Measurements from ENCODE around the gene HARS1.
"Not testable (repeated sequence)": the region's sequence is repeated elsewhere in the genome, so short reads cannot be mapped to it uniquely, and the experiment has no call there.

The HARS1 gene

DNA sequence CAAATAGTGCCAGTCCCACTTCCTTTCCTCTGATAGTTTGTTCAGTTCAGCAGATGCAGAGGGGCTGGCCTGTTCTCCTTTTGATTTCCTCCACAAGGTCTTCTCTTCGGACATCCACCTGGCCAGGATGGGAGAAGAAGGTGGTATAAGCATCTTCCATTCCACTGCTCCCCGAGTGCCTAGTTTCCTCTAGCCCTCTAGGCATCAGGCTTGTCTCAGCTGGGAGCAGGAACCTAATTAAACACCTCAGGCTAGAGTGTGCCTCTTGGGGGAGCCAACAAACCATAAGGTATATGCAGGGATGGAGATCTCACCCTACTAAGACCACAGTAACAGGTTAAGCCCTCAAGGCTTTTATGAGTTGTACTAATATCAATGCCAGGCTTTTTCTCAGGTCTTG is 17.0 kb downstream of the HARS1 start:
- no peak for DNase-seq

DNA sequence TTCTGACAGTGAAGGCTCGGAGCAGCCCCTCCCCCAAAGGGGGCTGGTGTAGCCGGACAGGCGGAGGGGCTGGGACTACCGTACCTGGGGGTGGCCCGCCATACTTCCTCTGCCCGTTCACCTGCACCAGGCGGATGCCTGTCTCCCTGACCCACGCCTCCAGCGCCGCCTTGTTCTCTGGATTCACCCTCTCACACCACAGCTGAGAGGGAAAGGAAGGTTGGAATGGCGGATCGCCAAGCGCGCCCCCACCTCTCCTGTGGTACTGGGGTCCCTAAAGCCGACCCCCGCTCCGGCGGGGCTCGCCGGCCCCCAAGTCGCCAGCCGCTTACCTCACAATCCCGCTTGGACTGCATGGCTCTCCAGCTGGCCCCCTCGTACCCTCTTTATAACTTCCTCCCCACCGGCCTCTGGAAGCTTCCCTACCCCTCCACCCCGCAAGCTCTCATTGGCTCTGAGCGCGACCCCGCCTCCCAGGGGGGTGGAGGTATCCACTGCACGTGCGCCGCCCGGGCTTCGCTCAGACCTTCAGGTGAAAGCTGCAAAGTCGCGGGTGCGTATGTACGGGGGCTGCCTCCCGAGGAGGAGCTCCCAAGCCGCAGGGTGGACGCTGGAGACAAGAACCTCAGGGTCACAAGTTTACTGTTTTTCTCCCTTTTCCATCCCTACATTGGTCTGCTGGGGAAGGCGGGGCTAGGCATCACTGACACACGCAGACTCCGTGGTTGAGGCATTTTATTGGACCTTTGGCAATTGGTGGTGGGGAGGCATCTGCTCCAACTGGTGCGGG is 17.8 kb downstream of the HARS1 start, which contains the start of gene DND1:
Gene DND1, minus strand, starts transcription at position 390 of the 790 bp plus-strand sequence. Its CDS starts 34 bp downstream, at position 356.
- no peak for DNase-seq

DNA sequence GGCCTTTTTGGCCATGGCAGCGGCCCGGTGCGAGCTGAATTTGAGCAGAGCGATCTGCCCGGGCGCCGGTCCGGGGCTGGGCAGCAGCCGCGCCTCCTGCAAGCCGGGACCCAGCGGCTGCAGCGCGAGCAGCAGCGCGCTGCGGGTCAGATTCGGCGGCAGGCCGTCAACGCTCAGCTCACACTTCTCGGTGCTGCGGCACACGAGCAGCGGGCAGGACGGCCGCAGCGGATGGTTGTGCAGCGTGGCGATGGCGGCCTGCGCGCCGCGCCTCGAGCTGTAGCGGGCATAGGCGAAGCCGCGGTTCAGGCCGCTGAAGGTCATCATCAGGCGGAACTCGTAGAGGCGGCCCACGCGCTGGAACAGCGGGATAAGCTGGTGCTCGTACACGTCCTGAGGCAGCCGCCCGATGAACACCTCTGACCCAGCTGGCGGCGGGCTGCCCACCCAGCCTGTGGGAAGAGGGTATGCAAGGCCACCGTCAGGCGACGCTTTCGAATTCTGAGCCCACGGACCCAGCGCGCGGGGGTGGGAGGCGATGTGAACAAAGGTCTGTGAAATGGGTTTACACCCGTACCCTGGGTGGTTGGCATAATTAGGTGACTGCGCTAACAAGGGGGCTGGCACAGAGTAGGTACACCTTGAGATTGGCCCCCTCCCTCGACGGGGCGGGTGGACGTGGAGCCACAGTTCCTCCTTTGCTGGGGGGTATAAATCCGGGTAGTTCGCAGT is 18.5 kb downstream of the HARS1 start:
- no peak for DNase-seq

DNA sequence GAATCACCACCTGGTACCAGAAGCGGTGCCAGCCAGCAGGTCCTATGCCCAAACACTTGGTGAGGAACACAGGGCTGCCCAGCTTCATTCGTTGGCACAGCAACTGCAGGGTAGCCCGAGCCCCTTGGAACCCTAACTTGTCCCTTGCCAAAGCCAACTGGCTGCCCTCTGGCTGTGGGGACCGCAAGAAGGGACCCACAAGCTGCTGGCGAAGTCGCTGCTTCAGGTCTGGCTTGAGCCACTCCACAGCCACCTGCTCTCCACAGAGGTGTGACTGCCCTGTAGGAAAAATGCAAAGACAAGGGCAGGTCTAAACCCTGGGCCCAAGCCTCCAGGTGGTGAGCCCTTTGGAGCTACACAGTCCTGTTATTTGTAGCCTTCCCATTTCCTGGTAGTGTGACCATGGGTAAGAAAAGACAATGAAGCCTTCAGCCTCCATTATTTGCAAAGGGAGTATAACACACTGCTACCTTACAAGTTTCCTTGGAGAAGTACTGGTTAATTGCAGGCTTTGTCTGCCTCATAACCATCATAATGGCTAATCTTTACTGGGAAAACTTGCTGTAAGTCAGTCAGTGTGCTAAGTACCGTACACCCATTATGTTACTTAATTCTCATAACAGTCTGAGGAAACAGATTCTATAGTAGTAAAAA is 19.6 kb downstream of the HARS1 start:
- DNase-seq: no peak

GRCh38 chr5:140671035-140671434 is 20.1 kb downstream of the HARS1 start:
- DNase-seq: not testable (repeated sequence)

GRCh38 chr5:140664359-140665119 is 26.6 kb downstream of the HARS1 start, which contains the start of gene WDR55:
Gene WDR55 (plus strand): TSS chr5:140664904. CDS start chr5:140664913, 9 bp downstream.
- peak; percentile 79 for DNase-seq

DNA sequence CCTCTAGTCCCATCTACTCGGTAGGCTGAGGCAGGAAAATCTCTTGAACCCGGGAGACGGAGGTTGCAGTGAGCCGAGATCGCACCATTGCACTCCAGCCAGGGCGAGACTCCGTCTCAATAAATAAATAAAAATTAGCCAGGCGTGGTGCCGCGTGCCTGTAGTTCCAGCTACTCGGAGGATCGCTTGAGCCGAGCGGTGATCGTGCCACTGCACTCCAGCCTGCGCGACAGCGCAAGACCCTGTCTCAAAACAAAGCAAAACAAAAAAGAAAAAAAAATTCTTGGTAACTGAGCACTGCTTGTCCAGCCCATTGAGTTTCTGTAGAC is 27.2 kb downstream of the HARS1 start:
- DNase-seq: no peak

DNA sequence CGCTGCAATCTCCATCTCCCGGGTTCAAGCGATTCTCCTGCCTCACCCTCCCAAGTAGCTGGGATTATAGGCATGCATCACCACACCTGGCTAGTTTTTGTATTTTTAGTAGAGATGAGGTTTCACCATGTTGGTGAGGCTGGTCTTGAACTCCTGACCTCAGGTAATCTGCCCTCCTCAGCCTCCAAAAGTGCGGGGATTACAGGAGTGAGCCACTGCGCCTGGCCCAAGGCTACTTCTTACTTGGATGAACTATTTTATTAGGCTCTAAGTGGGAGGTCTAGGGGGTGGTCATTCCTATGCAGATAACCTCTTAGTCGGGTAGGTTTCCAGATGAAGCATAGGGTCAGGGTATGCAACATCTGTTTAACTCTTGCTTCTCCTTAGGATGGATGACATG is 30.8 kb downstream of the HARS1 start:
- DNase-seq: not testable (repeated sequence)

- DNase-seq: no peak
These were observed 32.3 kb downstream of the HARS1 start for GRCh38 chr5:140658870-140659269.

DNA sequence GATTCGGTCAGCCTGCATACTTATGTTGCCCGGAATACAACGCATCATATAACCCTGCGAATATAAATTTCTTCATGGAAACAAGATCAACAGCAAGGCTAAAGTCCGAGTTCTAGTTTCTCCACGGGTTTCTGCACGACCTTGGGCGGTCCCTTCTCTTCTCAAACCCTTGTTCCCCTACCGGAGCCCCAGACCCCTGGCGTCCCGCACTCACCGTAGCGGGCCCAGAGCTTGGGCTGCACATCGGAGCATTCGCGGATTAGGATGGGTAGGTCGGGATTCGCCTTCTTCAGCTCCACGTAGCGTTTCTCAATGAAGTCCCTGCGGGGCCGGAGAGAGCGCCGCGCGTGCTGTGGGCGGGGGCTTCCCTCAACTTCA is 44.1 kb downstream of the HARS1 start:
- no peak for DNase-seq

- DNase-seq: no peak
These were observed 48.5 kb downstream of the HARS1 start for GRCh38 chr5:140642718-140643117.

DNA sequence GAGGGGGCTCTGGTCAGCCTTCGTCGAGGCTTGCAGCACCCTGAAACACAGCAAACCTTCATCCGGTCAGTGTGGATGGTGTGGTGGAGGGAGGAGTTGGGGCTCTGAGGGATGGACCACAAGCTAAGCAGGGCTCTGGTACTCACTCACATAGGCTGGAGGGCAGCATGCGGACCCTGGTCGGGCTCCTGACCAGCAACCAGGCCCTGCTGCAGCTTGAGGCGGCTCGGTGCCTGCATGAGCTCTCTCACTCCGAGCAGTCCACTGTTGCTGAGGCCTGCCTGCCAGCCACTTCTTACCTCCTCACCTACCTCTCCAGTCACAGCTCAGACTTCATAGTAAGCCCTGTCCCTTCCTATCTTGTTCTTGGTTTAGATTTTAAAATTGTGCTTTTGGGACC is 49.5 kb downstream of the HARS1 start:
- no peak for DNase-seq

DNA sequence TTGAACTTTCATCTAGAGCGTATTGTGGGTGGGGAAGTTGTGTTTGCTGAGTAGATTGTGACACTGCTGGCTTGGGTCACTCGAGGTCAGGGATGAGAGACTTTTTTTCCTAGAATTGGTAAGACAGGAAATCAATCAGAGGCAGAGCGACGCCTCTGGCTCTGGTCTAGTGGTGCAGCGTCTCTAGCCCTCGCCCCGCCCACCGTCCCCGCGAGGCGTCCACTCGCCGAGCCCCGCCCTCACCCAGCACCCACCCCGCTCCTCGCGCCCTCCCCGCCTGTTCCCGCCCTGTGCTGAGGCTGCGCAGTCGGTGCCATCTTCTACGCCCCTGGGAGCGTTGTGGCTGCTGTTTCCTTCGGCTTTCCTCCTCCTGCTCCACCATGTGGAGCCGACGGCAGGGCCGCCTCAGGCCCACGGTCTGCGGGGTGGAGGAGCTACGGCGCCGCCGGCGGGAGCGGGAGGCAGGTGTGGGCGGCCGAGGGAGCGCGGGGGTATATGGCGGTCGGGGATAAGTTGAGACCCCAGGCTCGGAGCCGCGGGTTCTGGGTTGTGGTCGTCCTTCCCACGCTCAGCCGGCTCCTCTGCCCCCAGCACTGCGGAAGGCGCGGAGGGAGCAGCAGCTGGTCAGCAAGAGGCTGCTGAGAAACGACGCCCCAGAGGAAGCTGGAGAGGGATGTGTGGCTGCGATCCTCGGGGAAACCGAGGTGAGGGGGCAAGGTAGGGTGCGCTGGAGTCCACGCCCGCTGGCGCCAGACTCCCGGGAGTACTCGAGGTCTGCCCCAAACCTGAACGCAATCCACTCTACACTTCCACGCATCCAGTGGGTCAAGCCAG is 51.8 kb downstream of the HARS1 start, which contains the start of gene TMCO6:
Gene TMCO6, plus strand, starts transcription at position 304 of the 834 bp plus-strand sequence. Its CDS starts 77 bp downstream, at position 381.
- DNase-seq: peak; percentile 90

DNA sequence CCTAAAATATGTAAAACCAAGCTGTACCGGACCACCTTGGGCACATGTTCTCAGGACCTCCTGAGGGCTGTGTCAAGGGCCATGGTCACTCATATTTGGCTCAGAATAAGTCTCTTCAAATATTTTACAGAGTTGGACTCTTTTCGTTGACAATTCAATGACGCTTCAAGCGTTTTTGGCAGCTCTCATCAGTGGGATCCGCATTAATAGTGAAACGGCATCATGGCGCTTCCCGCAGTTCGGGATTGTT is 52.3 kb downstream of the HARS1 start:
- DNase-seq: not testable (repeated sequence)

- no peak for DNase-seq
These were observed 53.6 kb downstream of the HARS1 start for GRCh38 chr5:140637371-140638100.

DNA sequence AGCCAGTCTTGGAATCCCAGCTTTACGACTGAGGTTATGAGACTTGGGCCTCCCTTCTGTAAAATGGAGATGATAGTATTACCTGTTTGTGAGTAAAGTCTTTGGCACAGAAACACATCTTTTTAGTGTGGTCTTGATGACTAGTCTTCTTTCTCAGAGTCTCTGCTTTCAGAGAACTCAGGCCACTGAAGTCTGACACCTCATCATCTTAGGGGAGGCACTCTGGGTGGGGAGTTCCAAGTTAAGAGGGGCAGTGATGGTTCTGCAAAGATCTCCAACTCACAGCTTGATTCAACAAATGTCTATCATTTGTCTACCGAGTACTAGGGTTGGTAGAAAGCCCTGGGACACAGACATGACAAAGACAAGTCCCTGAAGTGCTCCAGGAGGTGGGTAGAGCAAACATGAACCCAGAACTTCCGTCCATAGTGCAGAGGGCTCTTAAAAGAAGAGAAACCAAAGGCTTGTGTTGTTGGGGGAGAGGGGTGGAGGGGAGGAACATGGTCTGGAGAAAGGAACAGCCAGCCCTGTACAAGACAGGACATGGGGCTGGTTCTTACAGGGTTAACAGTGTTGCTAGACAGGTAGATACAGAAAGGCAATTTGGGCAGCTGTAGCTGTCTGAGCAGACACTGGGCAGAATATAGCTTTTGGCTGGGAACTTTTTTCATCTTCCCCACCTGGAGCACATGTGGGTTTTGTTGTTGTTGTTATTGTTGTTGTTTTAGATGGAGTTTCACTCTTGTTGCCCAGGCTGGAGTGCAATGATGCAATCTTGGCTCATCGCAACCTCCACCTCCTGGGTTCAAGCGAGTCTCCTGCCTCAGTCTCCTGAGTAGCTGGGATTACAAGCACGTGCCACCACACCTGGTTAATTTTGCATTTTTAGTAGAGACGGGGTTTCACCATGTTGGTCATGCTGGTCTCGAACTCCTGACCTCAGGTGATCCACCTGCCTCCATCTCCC is 55.6 kb downstream of the HARS1 start:
- DNase-seq: no peak

DNA sequence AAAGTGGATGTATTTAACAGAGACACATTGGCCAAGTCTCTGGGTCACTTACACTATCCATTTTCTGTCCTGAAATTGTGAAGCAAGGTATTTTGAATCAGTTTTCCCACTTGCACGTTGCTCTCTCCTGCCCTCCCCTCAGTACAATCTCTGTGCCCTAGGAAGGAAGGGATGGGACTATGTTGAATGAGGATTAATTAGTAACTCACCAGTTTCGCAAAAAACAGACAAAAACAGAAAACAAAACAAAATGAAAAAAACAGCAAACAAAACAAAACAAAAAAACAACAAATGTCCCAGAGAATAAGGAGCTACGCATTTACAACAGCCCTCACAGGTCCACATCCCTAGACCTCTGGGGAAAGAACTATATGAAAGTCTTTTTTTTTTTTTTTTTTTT is 57.1 kb downstream of the HARS1 start:
- DNase-seq: no peak

GRCh38 chr5:140633501-140633900 is 57.7 kb downstream of the HARS1 start:
- peak; percentile 3 for DNase-seq

DNA sequence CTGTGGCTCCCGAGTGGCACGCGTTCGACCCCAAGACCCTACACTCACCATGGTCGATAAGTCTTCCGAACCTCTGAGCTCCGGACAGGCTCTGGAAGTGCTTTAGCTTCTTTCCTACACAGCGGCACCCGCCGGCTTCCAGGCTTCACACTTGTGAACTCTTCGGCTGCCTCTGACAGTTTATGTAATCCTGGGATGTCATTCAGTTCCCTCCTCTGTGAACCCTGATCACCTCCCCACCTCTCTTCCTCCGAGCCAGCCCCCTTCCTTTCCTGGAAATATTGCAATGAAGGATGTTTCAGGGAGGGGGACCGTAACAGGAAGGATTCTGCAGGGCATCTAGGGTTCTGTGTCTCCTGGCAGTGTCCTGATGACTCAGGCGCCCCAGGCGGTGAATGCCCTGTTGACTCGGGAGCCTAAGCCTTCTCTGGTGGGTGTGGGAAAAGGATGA is 58.1 kb downstream of the HARS1 start, which contains the start of gene CD14:
Gene CD14, minus strand, starts transcription at position 155 of the 451 bp plus-strand sequence. Its CDS starts 104 bp downstream, at position 51.
- DNase-seq: no peak

Measured in NCI-H1092 treated with DMSO at 0.1 percent for 48 hours (cell line).